Peyer's patch (tissue), 4 donors: ENCODE measurements around the gene EID2.

Source experiments
- POLR2A ChIP-seq, 2 donors: fragments of 450-650 bp; IDR thresholded peaks; one replicate each; pipeline ENCODE4 v1.5.1; 2017; ENCODE audit warnings: antibody characterized with exemption in 2 of 2, mild to moderate bottlenecking in 2 of 2, moderate library complexity in 2 of 2
- TF ChIP-seq, protein P1 (sequence below), 6 experiments: fragments of 450-650 bp in 4 of 6; fragments of 200-600 bp in 2 of 6; sonication (generic) in 1 of 6; IDR thresholded peaks; one replicate each; pipeline ENCODE4 v1.5.1; 2017 to 2019; ENCODE audit warnings: antibody characterized with exemption in 6 of 6, mild to moderate bottlenecking in 3 of 6, moderate library complexity in 1 of 6

DNA sequence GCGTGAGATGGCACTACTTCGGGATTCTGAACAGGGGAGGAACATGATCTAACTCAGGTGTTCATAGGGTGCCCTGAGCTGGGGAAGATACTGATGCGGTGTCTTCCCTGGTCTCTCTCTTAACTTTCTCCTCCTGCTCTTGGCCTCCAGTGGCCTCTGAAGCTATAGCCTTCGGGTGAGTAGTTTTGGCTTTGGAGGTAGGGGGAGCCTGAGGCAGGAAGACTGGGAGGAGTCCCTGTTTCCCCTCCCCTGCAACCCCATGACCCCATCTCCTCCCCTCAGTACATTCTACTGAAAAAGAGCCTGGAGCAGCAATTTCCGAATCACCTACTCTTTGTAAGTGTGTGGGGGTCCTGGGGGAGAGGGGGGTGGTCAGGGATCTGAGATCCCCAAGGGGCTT is 21.5 kb downstream of the EID2 start:
- TF ChIP-seq, protein P1, sequence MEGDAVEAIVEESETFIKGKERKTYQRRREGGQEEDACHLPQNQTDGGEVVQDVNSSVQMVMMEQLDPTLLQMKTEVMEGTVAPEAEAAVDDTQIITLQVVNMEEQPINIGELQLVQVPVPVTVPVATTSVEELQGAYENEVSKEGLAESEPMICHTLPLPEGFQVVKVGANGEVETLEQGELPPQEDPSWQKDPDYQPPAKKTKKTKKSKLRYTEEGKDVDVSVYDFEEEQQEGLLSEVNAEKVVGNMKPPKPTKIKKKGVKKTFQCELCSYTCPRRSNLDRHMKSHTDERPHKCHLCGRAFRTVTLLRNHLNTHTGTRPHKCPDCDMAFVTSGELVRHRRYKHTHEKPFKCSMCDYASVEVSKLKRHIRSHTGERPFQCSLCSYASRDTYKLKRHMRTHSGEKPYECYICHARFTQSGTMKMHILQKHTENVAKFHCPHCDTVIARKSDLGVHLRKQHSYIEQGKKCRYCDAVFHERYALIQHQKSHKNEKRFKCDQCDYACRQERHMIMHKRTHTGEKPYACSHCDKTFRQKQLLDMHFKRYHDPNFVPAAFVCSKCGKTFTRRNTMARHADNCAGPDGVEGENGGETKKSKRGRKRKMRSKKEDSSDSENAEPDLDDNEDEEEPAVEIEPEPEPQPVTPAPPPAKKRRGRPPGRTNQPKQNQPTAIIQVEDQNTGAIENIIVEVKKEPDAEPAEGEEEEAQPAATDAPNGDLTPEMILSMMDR (IDR thresholded peaks at IDR 0.05) = no peak
- TF ChIP-seq POLR2A (IDR thresholded peaks at IDR 0.05) = no peak
